Adrenal gland (tissue), 12 donors: Measurements from ENCODE around the gene PLSCR1. TPM values are rescaled to one million over a fixed set of nuclear protein-coding genes. Genes with fewer than 3 reads are reported as not detected.

Experiments used
- DNase-seq, 7 donors: peaks; one replicate each; pipeline ENCODE4 v3.0.0-alpha.2; 2019 to 2020
- H3K27ac ChIP-seq, 5 donors: fragments of 200-600 bp; sonication (generic) in 4 of 5; 1 replicate in 3 of 5; 2 replicates in 2 of 5; pipeline versions ENCODE4 v1.5.1 to v1.8.0; 2016 to 2020; ENCODE audit warnings: mild to moderate bottlenecking in 1 of 5
- H3K27me3 ChIP-seq: fragments of 200-600 bp; 2 replicates; pipeline ENCODE4 v1.8.0; 2021
- H3K36me3 ChIP-seq, 2 donors: fragments of 200-600 bp; replicated peaks in 1 of 2; 1 replicate in 1 of 2; 2 replicates in 1 of 2; pipeline versions ENCODE4 v1.5.1 to v1.8.0; 2018 to 2022
- H3K4me1 ChIP-seq, 2 donors: fragments of 200-600 bp; replicated peaks in 1 of 2; 1 replicate in 1 of 2; 2 replicates in 1 of 2; pipeline versions ENCODE4 v1.5.1 to v1.8.0; 2018 to 2021
- H3K4me3 ChIP-seq, 4 donors: fragments of 200-600 bp; sonication (generic) in 3 of 4; one replicate each; pipeline ENCODE4 v1.5.1; 2016 to 2018
- H3K9me3 ChIP-seq, 3 donors: fragments of 200-600 bp; sonication (generic) in 1 of 3; replicated peaks in 1 of 3; 1 replicate in 2 of 3; 2 replicates in 1 of 3; pipeline versions ENCODE4 v1.5.1 to v1.8.0; 2016 to 2021
- POLR2A ChIP-seq, 2 donors: fragments of 450-650 bp; IDR thresholded peaks; one replicate each; pipeline ENCODE4 v1.6.1; 2017; ENCODE audit warnings: antibody characterized with exemption in 2 of 2, mild to moderate bottlenecking in 2 of 2, moderate library complexity in 1 of 2
- WGBS, 4 donors: extraction: QIAGEN DNeasy Blood & Tissue Kit in 2 of 4; methylation state at CpG; one replicate each; pipeline versions ENCODE4 v1.1.5 to v1.1.7; 2013 to 2017; 5-methylcytosine and 5-hydroxymethylcytosine counted together
- intact Hi-C, 2 donors: fragments of 100-400 bp; cut with DNase I; formaldehyde crosslinking; loops; one replicate each; pipeline versions ENCODE4 v1.14.1 to v1.15.0; 2022 to 2023
- polyA plus RNA-seq, 3 donors: library from polyadenylated mRNA; stranded (reverse); fragments of 200-250 nt in 2 of 3; fragments of 350-450 nt in 1 of 3; fragmentation: Illumina TruSeq in 1 of 3; extraction: RNeasy Lipid Tissue Mini Kit (QIAGEN cat#74804) in 1 of 3; gene quantifications; one replicate each; pipeline ENCODE4 v1.2.3, GENCODE V29; 2013 to 2014
- total RNA-seq, 9 donors: library from RNA; depleted of rRNA in 4 of 9; stranded (reverse); fragments of >200 nt in 4 of 9; fragments of 120-200 nt in 1 of 9; fragmentation: NEBNext Ultra II Directional in 1 of 9; extraction: Animal tissue kit (Norgen Biotek cat#: 25700) in 1 of 9; gene quantifications; one replicate each; pipeline versions ENCODE4 v1.1.0 to v1.2.4, GENCODE V29; 2013 to 2023
- TF ChIP-seq, protein P1 (sequence below), 6 experiments: fragments of 450-650 bp in 4 of 6; fragments of 200-600 bp in 2 of 6; sonication (generic) in 1 of 6; IDR thresholded peaks; 1 replicate in 5 of 6; 2 replicates in 1 of 6; pipeline versions ENCODE4 v1.5.1 to v1.8.0; 2016 to 2021; ENCODE audit warnings: antibody characterized with exemption in 6 of 6, mild to moderate bottlenecking in 2 of 6, moderate library complexity in 1 of 6
- donor health status: healthy with polysubstance abuse.
- donor health status: Bipolar disorder and iron deficiency.
- donor health status: DM: yes; HTN: yes; CAD: no.
- donor health status: DM: no; HTN: no; CAD: no.
- donor health status: DM: no; HTN: no; CAD: no.
- donor health status: DM: yes; HTN: yes; CAD: no.

Gene PLSCR1
- total and polyA plus RNA-seq, 12 donors: 19.3 to 98.7 (median 49.5) TPM

DNA sequence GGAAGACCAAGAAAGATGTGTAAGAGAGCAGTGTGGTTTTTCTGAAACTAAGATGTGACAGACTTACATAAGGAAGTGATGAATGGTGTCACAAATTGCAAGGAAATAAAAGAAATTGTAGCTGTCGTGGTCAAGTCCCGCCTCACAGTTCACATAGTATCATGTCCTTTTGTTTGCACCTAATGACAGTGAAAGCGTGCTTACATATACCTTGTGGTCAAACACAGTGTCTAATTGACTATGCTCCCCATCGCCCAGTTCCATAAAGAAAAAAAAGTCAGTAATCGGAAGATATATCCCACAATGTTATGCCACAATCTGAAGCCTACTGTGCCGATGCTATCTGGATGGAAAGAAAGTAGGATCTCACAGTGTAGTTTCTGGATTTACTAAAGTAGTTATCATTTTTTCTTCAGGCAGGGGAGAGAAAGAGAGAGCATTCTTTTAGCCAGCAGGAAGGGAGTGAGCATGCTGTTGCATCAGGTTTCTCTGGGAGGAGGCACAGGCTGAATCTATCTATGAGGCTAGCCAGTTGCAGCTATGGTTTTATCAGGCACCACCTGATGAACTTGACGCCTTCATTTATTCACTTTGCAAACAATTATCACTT is 9.8 kb upstream of the PLSCR1 start:
- Histone ChIP-seq H3K4me3 (no peak overlapping the region), H3K27me3 (no peaks in the 10 kb centered on the region), H3K4me1 (no peaks in the 10 kb centered on the region), H3K27ac (no peak overlapping the region), H3K36me3 (no peaks in the 10 kb centered on the region), H3K9me3 (no peaks in the 10 kb centered on the region)
- TF ChIP-seq POLR2A (IDR thresholded peaks at IDR 0.05): no peak
- TF ChIP-seq, protein P1, sequence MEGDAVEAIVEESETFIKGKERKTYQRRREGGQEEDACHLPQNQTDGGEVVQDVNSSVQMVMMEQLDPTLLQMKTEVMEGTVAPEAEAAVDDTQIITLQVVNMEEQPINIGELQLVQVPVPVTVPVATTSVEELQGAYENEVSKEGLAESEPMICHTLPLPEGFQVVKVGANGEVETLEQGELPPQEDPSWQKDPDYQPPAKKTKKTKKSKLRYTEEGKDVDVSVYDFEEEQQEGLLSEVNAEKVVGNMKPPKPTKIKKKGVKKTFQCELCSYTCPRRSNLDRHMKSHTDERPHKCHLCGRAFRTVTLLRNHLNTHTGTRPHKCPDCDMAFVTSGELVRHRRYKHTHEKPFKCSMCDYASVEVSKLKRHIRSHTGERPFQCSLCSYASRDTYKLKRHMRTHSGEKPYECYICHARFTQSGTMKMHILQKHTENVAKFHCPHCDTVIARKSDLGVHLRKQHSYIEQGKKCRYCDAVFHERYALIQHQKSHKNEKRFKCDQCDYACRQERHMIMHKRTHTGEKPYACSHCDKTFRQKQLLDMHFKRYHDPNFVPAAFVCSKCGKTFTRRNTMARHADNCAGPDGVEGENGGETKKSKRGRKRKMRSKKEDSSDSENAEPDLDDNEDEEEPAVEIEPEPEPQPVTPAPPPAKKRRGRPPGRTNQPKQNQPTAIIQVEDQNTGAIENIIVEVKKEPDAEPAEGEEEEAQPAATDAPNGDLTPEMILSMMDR (IDR thresholded peaks at IDR 0.05): no peak
- intact Hi-C loops: no loop called here
- WGBS, 4 donors: 79 to 81% (median 79%) methylated on average over 7 of the region's 7 CpGs
- DNase-seq: no peak

DNA sequence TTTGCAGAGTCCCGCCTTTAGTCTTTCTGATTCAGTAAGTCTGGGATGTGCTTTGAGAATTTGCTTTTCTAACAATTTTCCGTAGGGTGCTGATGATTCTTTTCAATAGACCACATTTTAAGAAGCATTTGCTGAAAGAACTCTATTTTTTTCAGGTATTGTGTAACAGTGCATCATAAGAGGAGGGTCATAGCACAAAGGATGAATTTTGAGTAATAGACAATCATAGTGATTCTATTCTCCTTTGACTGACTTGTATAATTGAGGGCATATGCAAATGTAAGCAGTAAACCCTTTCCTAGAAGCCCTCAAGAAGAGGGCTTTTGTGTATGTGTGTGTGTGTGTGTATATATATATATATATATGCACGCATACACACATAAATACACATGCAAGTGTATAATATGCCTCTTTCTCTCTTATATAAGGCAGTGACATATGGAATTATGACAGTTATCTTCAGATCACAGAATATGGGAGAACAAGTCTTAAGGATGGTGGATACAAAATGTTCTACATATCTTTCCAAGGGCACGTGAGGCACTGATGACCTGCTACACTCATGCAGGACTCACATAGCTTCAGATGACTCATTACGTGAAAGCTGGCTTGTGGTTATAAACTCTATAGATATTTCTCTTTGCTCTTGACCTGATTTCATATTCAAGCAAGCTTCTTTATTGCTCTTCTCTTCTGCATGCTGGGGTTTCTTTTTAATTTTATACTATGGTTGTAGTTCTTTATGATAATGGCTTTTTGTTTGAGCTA is 6.5 kb upstream of the PLSCR1 start:
- Histone ChIP-seq H3K4me3 (no peak overlapping the region), H3K27ac (no peak overlapping the region), H3K4me1 (no peaks in the 10 kb centered on the region), H3K36me3 (no peaks in the 10 kb centered on the region), H3K27me3 (no peaks in the 10 kb centered on the region), H3K9me3 (no peaks in the 10 kb centered on the region)
- peak in 1 of 7 donors; percentile 10 for DNase-seq
- intact Hi-C loops: no loop called here
- 66 to 79% (median 71%) methylated on average over 5 of the region's 5 CpGs for WGBS, 4 donors
- TF ChIP-seq, protein P1 (IDR thresholded peaks at IDR 0.05): no peak

DNA sequence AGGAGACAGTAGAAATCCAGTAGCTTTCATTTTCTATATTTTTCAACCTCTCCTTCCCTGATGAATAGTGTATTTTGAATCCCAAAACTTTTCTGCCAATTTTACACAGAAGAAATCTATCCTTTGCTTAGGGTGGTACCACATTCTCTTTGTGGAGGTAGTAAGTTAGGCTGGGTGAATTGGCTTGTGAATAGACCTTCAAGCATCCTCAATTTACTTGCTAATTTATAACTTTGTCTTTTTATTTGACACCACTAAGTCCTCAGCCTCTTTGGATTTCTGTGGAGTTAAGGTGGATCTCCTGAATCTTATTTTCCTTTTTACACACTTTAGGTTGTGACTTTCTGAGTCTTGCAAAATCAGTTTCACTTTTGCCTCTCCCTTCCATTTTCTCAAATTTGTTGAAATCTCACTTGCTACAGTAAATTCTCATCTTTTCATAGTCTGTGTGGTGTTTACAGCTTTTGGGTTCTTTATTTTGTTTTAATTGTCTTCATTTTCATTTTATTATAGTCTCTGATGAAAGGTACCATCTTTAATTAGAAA is 5.7 kb upstream of the PLSCR1 start:
- TF ChIP-seq, protein P1 (IDR thresholded peaks at IDR 0.05): no peak
- TF ChIP-seq POLR2A (IDR thresholded peaks at IDR 0.05): no peak
- no peak overlapping the region for H3K27ac ChIP-seq

DNA sequence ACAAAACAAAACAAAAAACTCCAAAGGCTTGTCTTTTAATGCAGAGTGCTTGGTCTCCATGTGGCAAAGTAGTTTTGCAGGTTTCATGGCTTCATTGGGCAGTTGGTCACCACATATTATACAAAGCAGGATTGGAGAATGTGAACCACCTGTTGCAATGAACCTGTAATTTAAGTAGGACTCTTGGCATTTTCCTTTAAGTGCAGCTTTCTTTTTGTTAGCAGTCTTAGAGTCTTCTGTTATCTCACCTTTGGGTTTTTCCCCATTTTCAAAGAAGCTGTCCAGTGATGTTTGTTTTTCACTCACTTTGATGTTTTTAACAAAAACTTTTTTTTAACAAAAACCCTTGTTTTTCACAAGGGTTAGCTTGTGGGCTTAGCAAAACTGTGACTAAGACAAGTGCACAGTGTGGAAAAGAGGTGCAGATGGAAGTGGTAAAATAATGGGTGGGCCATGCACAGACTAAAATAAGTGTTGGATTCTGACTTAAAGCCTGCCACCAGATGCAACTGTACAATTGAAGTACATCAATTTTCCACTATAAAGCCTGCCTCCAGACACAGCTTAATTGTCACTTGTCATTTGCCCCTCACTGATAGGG is 2.9 kb upstream of the PLSCR1 start:
- Histone ChIP-seq H3K4me3 (no peak overlapping the region), H3K27me3 (no peaks in the 10 kb centered on the region), H3K27ac (no peak overlapping the region), H3K9me3 (no peaks in the 10 kb centered on the region), H3K4me1 (peaks cover 0 to 12% of the 10 kb centered on the region in 2 donors), H3K36me3 (no peaks in the 10 kb centered on the region)
- TF ChIP-seq, protein P1 (IDR thresholded peaks at IDR 0.05): no peak
- no peak for TF ChIP-seq POLR2A (IDR thresholded peaks at IDR 0.05)
- intact Hi-C loops: no loop called here
- DNase-seq: no peak

More for the DNA sequence above, 5.7 kb upstream of the PLSCR1 start:
- no peaks in the 10 kb centered on the region for H3K4me1 ChIP-seq
- intact Hi-C loops: no loop called here
- no peaks in the 10 kb centered on the region for H3K36me3 ChIP-seq
- no peak for DNase-seq
- H3K4me3 ChIP-seq: peak overlapping the region in 1 of 4 donors; percentile 17
- no peaks in the 10 kb centered on the region for H3K9me3 ChIP-seq
- H3K27me3 ChIP-seq: no peaks in the 10 kb centered on the region
